CD14-positive monocyte (primary cell): ENCODE measurements around the gene PWWP2B. TPM values are rescaled to one million over a fixed set of nuclear protein-coding genes. Genes with fewer than 3 reads are reported as not detected.

Experiments used
- DNase-seq, 3 donors: peaks; one replicate each; pipeline ENCODE4 v3.0.0-alpha.2; 2011 to 2022
- H2AFZ ChIP-seq: 2 replicates; pipeline ENCODE4 v1.6.0; 2012; ENCODE audit warnings: mild to moderate bottlenecking, low read depth, low read length, inconsistent platforms; ENCODE audit not compliant: insufficient read depth, poor library complexity, severe bottlenecking
- H3K27ac ChIP-seq, 2 donors: 1 replicate in 1 of 2; 2 replicates in 1 of 2; pipeline ENCODE4 v1.5.1; 2012 to 2013; ENCODE audit warnings: low read length in 2 of 2, control low read depth in 1 of 2, inconsistent platforms in 1 of 2, low read depth in 1 of 2, mild to moderate bottlenecking in 1 of 2
- H3K27me3 ChIP-seq, 2 donors: one replicate each; pipeline versions ENCODE4 v1.6.0 to v1.6.1; 2011 to 2013; ENCODE audit warnings: low read length in 2 of 2; ENCODE audit not compliant: control insufficient read depth in 2 of 2, insufficient read depth in 2 of 2
- H3K36me3 ChIP-seq, 2 donors: replicated peaks in 1 of 2; 1 replicate in 1 of 2; 2 replicates in 1 of 2; pipeline versions ENCODE4 v1.5.1 to v1.6.1; 2012 to 2013; ENCODE audit warnings: low read length in 2 of 2, control low read depth in 1 of 2, inconsistent platforms in 1 of 2, mild to moderate bottlenecking in 1 of 2; ENCODE audit not compliant: insufficient read depth in 2 of 2, control insufficient read depth in 1 of 2
- H3K4me1 ChIP-seq, 2 donors: 1 replicate in 1 of 2; 2 replicates in 1 of 2; pipeline versions ENCODE4 v1.5.1 to v1.6.1; 2012 to 2013; ENCODE audit warnings: low read length in 2 of 2, control low read depth in 1 of 2, inconsistent platforms in 1 of 2, mild to moderate bottlenecking in 1 of 2, moderate library complexity in 1 of 2; ENCODE audit not compliant: insufficient read depth in 2 of 2, control insufficient read depth in 1 of 2
- H3K4me2 ChIP-seq: replicated peaks from 2 replicates; pipeline ENCODE3; 2012; ENCODE audit warnings: low read length, moderate library complexity, mild to moderate bottlenecking; ENCODE audit not compliant: poor library complexity, severe bottlenecking; ENCODE audit errors: extremely low read depth
- H3K4me3 ChIP-seq, 3 experiments: fragments of 200-600 bp in 1 of 3; sonication (generic) in 1 of 3; replicated peaks in 1 of 3; 1 replicate in 2 of 3; 2 replicates in 1 of 3; pipeline ENCODE4 v1.5.1; 2011 to 2013; ENCODE audit warnings: low read length in 3 of 3, mild to moderate bottlenecking in 3 of 3, control low read depth in 2 of 3, low read depth in 2 of 3, inconsistent platforms in 1 of 3, moderate library complexity in 1 of 3
- H3K79me2 ChIP-seq: 2 replicates; pipeline ENCODE4 v1.6.0; 2012; ENCODE audit warnings: mild to moderate bottlenecking, control low read depth, inconsistent platforms, low read length, moderate library complexity; ENCODE audit not compliant: insufficient read depth
- H3K9ac ChIP-seq: 2 replicates; pipeline ENCODE4 v1.6.0; 2017; ENCODE audit warnings: low read length, mild to moderate bottlenecking; ENCODE audit not compliant: insufficient read depth, poor library complexity, severe bottlenecking
- H3K9me3 ChIP-seq, 2 donors: replicated peaks in 1 of 2; 1 replicate in 1 of 2; 2 replicates in 1 of 2; pipeline versions ENCODE4 v1.5.1 to v1.6.1; 2012 to 2013; ENCODE audit warnings: low read length in 2 of 2, control low read depth in 1 of 2; ENCODE audit not compliant: control insufficient read depth in 1 of 2, insufficient read depth in 1 of 2
- H4K20me1 ChIP-seq: 2 replicates; pipeline ENCODE4 v1.6.0; 2012; ENCODE audit warnings: mild to moderate bottlenecking, low read length, control low read depth, moderate library complexity; ENCODE audit not compliant: insufficient read depth
- H3K27ac Mint-ChIP-seq, 7 donors: one replicate each; pipeline ENCODE4 v1.8.0; 2020; ENCODE audit warnings: mild to moderate bottlenecking in 7 of 7, mixed read lengths in 7 of 7, moderate library complexity in 6 of 7, inconsistent platforms in 2 of 7
- H3K27me3 Mint-ChIP-seq, 3 donors: one replicate each; pipeline ENCODE4 v1.8.0; 2021 to 2022; ENCODE audit warnings: low read depth in 3 of 3, mild to moderate bottlenecking in 3 of 3, mixed read lengths in 3 of 3, moderate library complexity in 3 of 3, inconsistent platforms in 1 of 3
- H3K36me3 Mint-ChIP-seq, 2 donors: one replicate each; pipeline ENCODE4 v1.8.0; 2020; ENCODE audit warnings: mixed read lengths in 2 of 2, inconsistent platforms in 1 of 2, mild to moderate bottlenecking in 1 of 2
- H3K4me1 Mint-ChIP-seq: one replicate; pipeline ENCODE4 v1.8.0; 2020; ENCODE audit warnings: mild to moderate bottlenecking, mixed read lengths
- H3K4me3 Mint-ChIP-seq, 2 donors: one replicate each; pipeline ENCODE4 v1.8.0; 2020; ENCODE audit warnings: mild to moderate bottlenecking in 2 of 2, mixed read lengths in 2 of 2, moderate library complexity in 1 of 2
- H3K9me3 Mint-ChIP-seq, 7 donors: one replicate each; pipeline ENCODE4 v1.8.0; 2020 to 2022; ENCODE audit warnings: mixed read lengths in 7 of 7, mild to moderate bottlenecking in 6 of 7, moderate library complexity in 6 of 7, inconsistent platforms in 2 of 7
- CTCF ChIP-seq: fragments of 200-600 bp; IDR thresholded peaks from one replicate; pipeline ENCODE4 v1.8.0; 2022; ENCODE audit warnings: antibody characterized with exemption, mild to moderate bottlenecking
- WGBS: methylation state at CpG from one replicate; pipeline ENCODE4 v1.1.5; 2013; ENCODE audit warnings: missing lambda C conversion rate; ENCODE audit not compliant: insufficient coverage; 5-methylcytosine and 5-hydroxymethylcytosine counted together
- intact Hi-C, 2 donors: fragments of 100-400 bp; cut with micrococcal nuclease; formaldehyde crosslinking; loops; one replicate each; pipeline versions ENCODE4 v1.15.0 to v1.15.1; 2023
- polyA plus RNA-seq, 3 donors: library from polyadenylated mRNA; depleted of rRNA in 1 of 3; unstranded in 2 of 3; stranded (reverse) in 1 of 3; fragments of 300-500 nt in 2 of 3; fragments of >200 nt in 1 of 3; fragmentation: Illumina TruSeq in 2 of 3; gene quantifications; 1 replicate in 2 of 3; 2 replicates in 1 of 3; pipeline ENCODE4 v1.2.3, GENCODE V29; 2012 to 2021

The PWWP2B gene
- polyA plus RNA-seq, 3 donors = 2.4 to 6.9 (median 2.7) TPM

- no peak overlapping the region for H3K27ac Mint-ChIP-seq
These were observed 59.2 kb downstream of the PWWP2B start for GRCh38 chr10:132455986-132456847.

GRCh38 chr10:132456881-132457280, 59.9 kb downstream of the PWWP2B start:
- no peaks in the 10 kb centered on the region for H3K9me3 Mint-ChIP-seq
- no peak for TF ChIP-seq CTCF

More at GRCh38 chr10:132455986-132456847, 59.2 kb downstream of the PWWP2B start:
- no peak overlapping the region for H3K4me3 ChIP-seq
- Mint-ChIP-seq H3K4me1 (peaks cover 21% of the 10 kb centered on the region), H3K27me3 (peaks cover 5 to 19% (median 8%) of the 10 kb centered on the region in 3 donors), H3K36me3 (no peaks in the 10 kb centered on the region), H3K4me3 (no peak overlapping the region), H3K9me3 (no peaks in the 10 kb centered on the region)
- H3K4me1 ChIP-seq = peaks cover 23 to 33% of the 10 kb centered on the region in 2 donors
- no peak overlapping the region for H3K9ac ChIP-seq
- 95% methylated on average over 17 of the region's 17 CpGs for WGBS
- H3K9me3 ChIP-seq = no peaks in the 10 kb centered on the region
- no peak overlapping the region for H3K27ac ChIP-seq
- H4K20me1 ChIP-seq = no peaks in the 10 kb centered on the region
- H3K27me3 ChIP-seq = peaks cover 0 to 2% of the 10 kb centered on the region in 2 donors
- no peak for TF ChIP-seq CTCF
- intact Hi-C loops = loop anchor here in 1 of 2 donors (5.0 kb wide), 1 partner anchor 126 kb away; no protein-coding TSS in a partner anchor
- H2AFZ ChIP-seq = no peak overlapping the region
- DNase-seq = no peak
- H3K36me3 ChIP-seq = no peaks in the 10 kb centered on the region
- no peaks in the 10 kb centered on the region for H3K79me2 ChIP-seq
- no peak overlapping the region for H3K4me2 ChIP-seq

More at GRCh38 chr10:132456881-132457280, 59.9 kb downstream of the PWWP2B start:
- Mint-ChIP-seq H3K36me3 (no peaks in the 10 kb centered on the region), H3K4me1 (peaks cover 15% of the 10 kb centered on the region), H3K4me3 (no peak overlapping the region), H3K27ac (no peak overlapping the region), H3K27me3 (peaks cover 5 to 15% (median 8%) of the 10 kb centered on the region in 3 donors)
- no peak for DNase-seq
- Histone ChIP-seq H2AFZ (no peak overlapping the region), H3K4me1 (peaks cover 16 to 26% of the 10 kb centered on the region in 2 donors), H3K79me2 (no peaks in the 10 kb centered on the region), H3K4me3 (no peak overlapping the region), H3K36me3 (no peaks in the 10 kb centered on the region), H3K27me3 (peaks cover 0 to 2% of the 10 kb centered on the region in 2 donors), H4K20me1 (no peaks in the 10 kb centered on the region), H3K27ac (no peak overlapping the region), H3K9me3 (no peaks in the 10 kb centered on the region), H3K4me2 (no peak overlapping the region), H3K9ac (no peak overlapping the region)
- intact Hi-C loops = loop anchor here in 1 of 2 donors (5.0 kb wide), 1 partner anchor 125 kb away; no protein-coding TSS in a partner anchor
- over 99% methylated on average over 8 of the region's 9 CpGs for WGBS
